Measurements from ENCODE around the gene ETV6. TPM values are rescaled to one million over a fixed set of nuclear protein-coding genes. Genes with fewer than 3 reads are reported as not detected.

ETV6 gene
- polyA plus RNA-seq, 3 donors: 6.8 to 45.1 (median 11.7) TPM

DNA sequence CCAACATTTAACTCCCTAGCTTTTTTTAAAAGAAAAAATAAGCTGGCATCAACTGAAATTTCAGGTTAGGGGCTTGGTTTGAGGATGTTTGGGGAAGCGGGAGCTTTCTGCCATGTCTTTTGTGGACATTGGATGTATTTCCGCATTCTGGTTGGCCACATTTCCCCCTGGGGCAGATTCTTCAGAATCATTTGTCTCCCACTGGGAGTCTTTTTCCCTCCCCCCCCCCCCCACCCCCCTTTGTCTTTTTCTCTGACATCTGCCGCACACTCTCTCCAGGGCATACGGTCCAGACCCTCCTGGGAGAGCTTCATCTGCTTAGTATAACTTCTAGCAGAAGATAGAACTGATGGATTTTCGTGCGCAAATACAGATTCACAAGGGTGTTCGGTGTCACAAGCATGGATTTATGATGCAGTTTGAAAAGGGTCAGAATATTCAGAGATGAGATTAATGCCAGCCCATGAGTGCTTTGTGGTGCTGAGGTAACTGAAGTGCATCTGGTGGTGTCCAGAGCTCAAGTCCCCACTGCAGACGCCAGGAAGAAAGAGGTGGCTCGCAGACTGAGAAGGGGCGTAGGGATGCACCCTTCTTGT is 40.2 kb downstream of the ETV6 start:
- TF ChIP-seq, protein P1, sequence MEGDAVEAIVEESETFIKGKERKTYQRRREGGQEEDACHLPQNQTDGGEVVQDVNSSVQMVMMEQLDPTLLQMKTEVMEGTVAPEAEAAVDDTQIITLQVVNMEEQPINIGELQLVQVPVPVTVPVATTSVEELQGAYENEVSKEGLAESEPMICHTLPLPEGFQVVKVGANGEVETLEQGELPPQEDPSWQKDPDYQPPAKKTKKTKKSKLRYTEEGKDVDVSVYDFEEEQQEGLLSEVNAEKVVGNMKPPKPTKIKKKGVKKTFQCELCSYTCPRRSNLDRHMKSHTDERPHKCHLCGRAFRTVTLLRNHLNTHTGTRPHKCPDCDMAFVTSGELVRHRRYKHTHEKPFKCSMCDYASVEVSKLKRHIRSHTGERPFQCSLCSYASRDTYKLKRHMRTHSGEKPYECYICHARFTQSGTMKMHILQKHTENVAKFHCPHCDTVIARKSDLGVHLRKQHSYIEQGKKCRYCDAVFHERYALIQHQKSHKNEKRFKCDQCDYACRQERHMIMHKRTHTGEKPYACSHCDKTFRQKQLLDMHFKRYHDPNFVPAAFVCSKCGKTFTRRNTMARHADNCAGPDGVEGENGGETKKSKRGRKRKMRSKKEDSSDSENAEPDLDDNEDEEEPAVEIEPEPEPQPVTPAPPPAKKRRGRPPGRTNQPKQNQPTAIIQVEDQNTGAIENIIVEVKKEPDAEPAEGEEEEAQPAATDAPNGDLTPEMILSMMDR (IDR thresholded peaks at IDR 0.05): no peak
- Mint-ChIP-seq H3K36me3 (peaks cover 14 to 17% of the 10 kb centered on the region in 2 donors), H3K9me3 (no peaks in the 10 kb centered on the region), H3K27me3 (ENCODE audit: low read depth in 3 of 3) (peaks cover 0 to 1% (median 0%) of the 10 kb centered on the region in 3 donors), H3K4me3 (no peak overlapping the region), H3K4me1 (peaks cover 65% of the 10 kb centered on the region), H3K27ac (peak overlapping the region in 3 of 7 donors; percentile 2 to 25 (median 8))
- Histone ChIP-seq H3K4me1 (ENCODE audit: control insufficient read depth in 1 of 2, insufficient read depth in 2 of 2, low read length in 2 of 2) (peaks cover 40 to 41% of the 10 kb centered on the region in 2 donors), H3K27ac (ENCODE audit: low read depth in 1 of 2, low read length in 2 of 2) (no peak overlapping the region), H2AFZ (ENCODE audit: insufficient read depth, low read depth, low read length, poor library complexity, severe bottlenecking) (no peak overlapping the region), H3K4me2 (replicated peaks; ENCODE audit: extremely low read depth, low read length, poor library complexity, severe bottlenecking) (no peak overlapping the region), H3K9ac (ENCODE audit: insufficient read depth, low read length, poor library complexity, severe bottlenecking) (no peak overlapping the region), H3K4me3 (replicated peaks in 1 of 3; ENCODE audit: low read depth in 2 of 3, low read length in 3 of 3) (no peak overlapping the region), H3K36me3 (replicated peaks in 1 of 2; ENCODE audit: control insufficient read depth in 1 of 2, insufficient read depth in 2 of 2, low read length in 2 of 2) (peaks cover 0 to 4% of the 10 kb centered on the region in 2 donors), H3K9me3 (replicated peaks in 1 of 2; ENCODE audit: control insufficient read depth in 1 of 2, insufficient read depth in 1 of 2, low read length in 2 of 2) (no peaks in the 10 kb centered on the region), H4K20me1 (ENCODE audit: insufficient read depth, low read length) (peaks cover 66% of the 10 kb centered on the region), H3K27me3 (ENCODE audit: control insufficient read depth in 2 of 2, insufficient read depth in 2 of 2, low read length in 2 of 2) (no peaks in the 10 kb centered on the region), H3K79me2 (ENCODE audit: insufficient read depth, low read length) (peaks cover 99% of the 10 kb centered on the region)
- 100% methylated on average over 3 of the region's 10 CpGs for WGBS (ENCODE audit: insufficient coverage)
- intact Hi-C loops (cut with micrococcal nuclease): loop anchor here in 1 of 2 donors (5.0 kb wide), 1 partner anchor 37 kb away; no protein-coding TSS in a partner anchor
- DNase-seq: no peak

DNA sequence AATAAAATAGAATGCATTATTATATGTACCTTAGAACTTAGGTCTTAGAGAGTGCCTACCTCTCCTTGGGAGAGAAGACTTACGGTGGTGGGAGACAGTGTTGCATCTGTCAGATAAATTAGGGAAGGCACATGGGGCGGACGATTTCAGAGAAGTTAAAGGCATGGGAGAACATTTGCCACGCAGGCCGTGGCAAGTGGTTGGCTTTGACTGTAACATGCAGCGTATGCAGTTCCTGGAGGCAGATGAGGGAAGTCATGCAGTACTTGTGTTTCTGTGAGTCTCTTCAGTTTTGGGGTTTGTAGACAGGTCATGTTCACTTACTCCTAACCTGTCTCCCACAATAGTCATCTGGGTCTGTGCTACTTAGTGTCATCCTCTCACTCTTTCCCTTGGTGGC is 43.6 kb downstream of the ETV6 start:
- Histone ChIP-seq H4K20me1 (ENCODE audit: insufficient read depth, low read length) (peaks cover 81% of the 10 kb centered on the region), H3K36me3 (replicated peaks in 1 of 2; ENCODE audit: control insufficient read depth in 1 of 2, insufficient read depth in 2 of 2, low read length in 2 of 2) (peaks cover 0 to 15% of the 10 kb centered on the region in 2 donors), H3K4me1 (ENCODE audit: control insufficient read depth in 1 of 2, insufficient read depth in 2 of 2, low read length in 2 of 2) (peaks cover 7 to 8% of the 10 kb centered on the region in 2 donors), H3K9me3 (replicated peaks in 1 of 2; ENCODE audit: control insufficient read depth in 1 of 2, insufficient read depth in 1 of 2, low read length in 2 of 2) (no peaks in the 10 kb centered on the region), H3K4me3 (replicated peaks in 1 of 3; ENCODE audit: low read depth in 2 of 3, low read length in 3 of 3) (no peak overlapping the region), H2AFZ (ENCODE audit: insufficient read depth, low read depth, low read length, poor library complexity, severe bottlenecking) (no peak overlapping the region), H3K27ac (ENCODE audit: low read depth in 1 of 2, low read length in 2 of 2) (peak overlapping the region in 1 of 2 donors; percentile 51), H3K9ac (ENCODE audit: insufficient read depth, low read length, poor library complexity, severe bottlenecking) (no peak overlapping the region), H3K79me2 (ENCODE audit: insufficient read depth, low read length) (peaks cover 99% of the 10 kb centered on the region), H3K27me3 (ENCODE audit: control insufficient read depth in 2 of 2, insufficient read depth in 2 of 2, low read length in 2 of 2) (no peaks in the 10 kb centered on the region), H3K4me2 (replicated peaks; ENCODE audit: extremely low read depth, low read length, poor library complexity, severe bottlenecking) (no peak overlapping the region)
- Mint-ChIP-seq H3K27me3 (ENCODE audit: low read depth in 3 of 3) (no peaks in the 10 kb centered on the region), H3K4me3 (no peak overlapping the region), H3K4me1 (peaks cover 42% of the 10 kb centered on the region), H3K36me3 (peaks cover 21 to 26% of the 10 kb centered on the region in 2 donors), H3K9me3 (no peaks in the 10 kb centered on the region), H3K27ac (peak overlapping the region in 2 of 7 donors; percentile 33 to 47)
- DNase-seq: no peak
- WGBS (ENCODE audit: insufficient coverage): 77% methylated on average over 6 of the region's 6 CpGs
- intact Hi-C loops (cut with micrococcal nuclease): no loop called here
- TF ChIP-seq, protein P1 (IDR thresholded peaks at IDR 0.05): no peak

Measured in CD14-positive monocyte (primary cell).